ENCODE results near the gene PDE8B. TPM values are rescaled to one million over a fixed set of nuclear protein-coding genes. Genes with fewer than 3 reads are reported as not detected.

Gene PDE8B
- total RNA-seq, 1 donor from 2014 or later: 5.3 TPM

GRCh38 chr5:77397686-77398292, 187.3 kb downstream of the PDE8B start:
- Histone ChIP-seq H3K4me3 (no peak overlapping the region), H3K4me1 (no peaks in the 10 kb centered on the region), H3K36me3 (no peaks in the 10 kb centered on the region), H3K27ac (no peak overlapping the region), H3K27me3 (ENCODE audit: low read depth) (no peaks in the 10 kb centered on the region), H3K9me3 (no peaks in the 10 kb centered on the region)
- ATAC-seq: no peak
- TF ChIP-seq CTCF (IDR thresholded peaks at IDR 0.05): no peak
- intact Hi-C loops (cut with DNase I): no loop called here
- no peak for DNase-seq

GRCh38 chr5:77398458-77398857, 188.0 kb downstream of the PDE8B start:
- no peaks in the 10 kb centered on the region for H3K9me3 ChIP-seq
- H3K27ac ChIP-seq: no peak overlapping the region
- DNase-seq (no peak), ATAC-seq (no peak)
- no peak for TF ChIP-seq CTCF (IDR thresholded peaks at IDR 0.05)
- no peaks in the 10 kb centered on the region for H3K4me1 ChIP-seq
- no peaks in the 10 kb centered on the region for H3K27me3 ChIP-seq (ENCODE audit: low read depth)
- H3K4me3 ChIP-seq: no peak overlapping the region
- H3K36me3 ChIP-seq: no peaks in the 10 kb centered on the region
- intact Hi-C loops (cut with DNase I): no loop called here

GRCh38 chr5:77398896-77399295, 188.4 kb downstream of the PDE8B start:
- intact Hi-C loops (cut with DNase I): no loop called here
- H3K36me3 ChIP-seq: no peaks in the 10 kb centered on the region
- no peak overlapping the region for H3K4me3 ChIP-seq
- no peaks in the 10 kb centered on the region for H3K9me3 ChIP-seq
- ATAC-seq: no peak
- no peak overlapping the region for H3K27ac ChIP-seq
- no peak for DNase-seq
- no peaks in the 10 kb centered on the region for H3K27me3 ChIP-seq (ENCODE audit: low read depth)
- TF ChIP-seq CTCF (IDR thresholded peaks at IDR 0.05): no peak
- H3K4me1 ChIP-seq: no peaks in the 10 kb centered on the region

- Histone ChIP-seq H3K36me3 (no peaks in the 10 kb centered on the region), H3K27ac (no peak overlapping the region), H3K27me3 (ENCODE audit: low read depth) (no peaks in the 10 kb centered on the region), H3K9me3 (no peaks in the 10 kb centered on the region), H3K4me1 (no peaks in the 10 kb centered on the region), H3K4me3 (no peak overlapping the region)
- no peak for TF ChIP-seq CTCF (IDR thresholded peaks at IDR 0.05)
- intact Hi-C loops (cut with DNase I): no loop called here
- ATAC-seq (peak; percentile 26 to 50), DNase-seq (no peak)
These were observed 190.2 kb downstream of the PDE8B start for GRCh38 chr5:77400645-77401044.

GRCh38 chr5:77402796-77403195, 192.3 kb downstream of the PDE8B start:
- Histone ChIP-seq H3K9me3 (no peaks in the 10 kb centered on the region), H3K27ac (no peak overlapping the region), H3K4me3 (no peak overlapping the region), H3K27me3 (ENCODE audit: low read depth) (no peaks in the 10 kb centered on the region), H3K36me3 (no peaks in the 10 kb centered on the region), H3K4me1 (no peaks in the 10 kb centered on the region)
- ATAC-seq (no peak), DNase-seq (no peak)
- intact Hi-C loops (cut with DNase I): no loop called here
- no peak for TF ChIP-seq CTCF (IDR thresholded peaks at IDR 0.05)

Measured in lower lobe of right lung (tissue), 2 donors.